GM10248 (cell line): ENCODE data around the gene CASZ1.

Experiments
- CTCF ChIA-PET: fragments of 300-600 bp; sonication (Branson Sonifier 250); formaldehyde crosslinking; extraction: SDS; loops from one replicate; lab custom pipeline; 2021; ENCODE audit warnings: antibody characterized with exemption; lab: Yijun Ruan, JAX
- POLR2A ChIA-PET: fragments of 350-650 bp; sonication (Branson Sonifier 250); formaldehyde crosslinking; extraction: SDS; loops from one replicate; lab custom pipeline; 2020; ENCODE audit warnings: antibody characterized with exemption; lab: Yijun Ruan, JAX
- DNase-seq: peaks from one replicate; pipeline ENCODE4 v3.0.0; 2012; ENCODE audit errors: extremely low spot score
- CTCF ChIP-seq: IDR thresholded peaks from 2 replicates; pipeline ENCODE4 v1.5.1; 2012; ENCODE audit warnings: mild to moderate bottlenecking, low read depth; ENCODE audit errors: extremely low read depth, missing control alignments, control extremely low read depth

CASZ1 gene

GRCh38 chr1:10693497-10694273 is 102.8 kb downstream of the CASZ1 start:
- POLR2A ChIA-PET: interaction anchor here (0.6 kb wide), 1 partner anchor 1646 kb away, joined by 11 read pairs; no protein-coding TSS in a partner anchor
- TF ChIP-seq CTCF: no peak
- CTCF ChIA-PET: interaction anchor here (0.9 to 2.4 kb wide), 3 partner anchors 10 to 185 kb away, joined by 5 to 11 read pairs (median 6); no protein-coding TSS in a partner anchor
- peak; percentile 71 for DNase-seq

DNA sequence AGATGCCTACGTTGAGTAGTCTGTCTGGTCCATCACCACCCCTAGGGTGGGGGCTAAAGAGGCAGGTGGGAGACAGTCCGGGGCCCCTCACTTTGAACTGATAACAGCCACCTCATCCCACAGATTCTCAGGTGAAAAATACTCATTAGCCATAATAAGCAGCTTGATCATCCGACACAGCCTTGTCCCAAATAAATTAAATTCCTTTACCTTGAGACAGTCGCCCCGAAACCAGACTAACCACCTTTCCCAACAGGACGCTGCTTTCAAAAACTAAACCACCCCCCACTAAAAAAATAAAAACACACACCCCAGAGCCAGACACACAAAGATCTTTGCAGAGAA is 103.3 kb downstream of the CASZ1 start:
- DNase-seq: no peak
- ChIA-PET CTCF (interaction anchor here (0.9 to 2.4 kb wide), 6 partner anchors 10 to 187 kb away, joined by 3 to 11 read pairs (median 4); no protein-coding TSS in a partner anchor), POLR2A (interaction anchor here (0.6 kb wide), 1 partner anchor 1647 kb away, joined by 11 read pairs; no protein-coding TSS in a partner anchor)
- TF ChIP-seq CTCF: no peak

GRCh38 chr1:10692401-10693021 is 103.9 kb downstream of the CASZ1 start:
- ChIA-PET POLR2A (no interaction called here), CTCF (interaction anchor here (0.9 to 2.4 kb wide), 10 partner anchors 9 to 218 kb away, joined by 3 to 11 read pairs (median 4); no protein-coding TSS in a partner anchor)
- peak; percentile 38 for TF ChIP-seq CTCF
- DNase-seq: peak; percentile 81

GRCh38 chr1:10691740-10692125 is 104.7 kb downstream of the CASZ1 start:
- POLR2A ChIA-PET: no interaction called here
- no peak for TF ChIP-seq CTCF
- CTCF ChIA-PET: interaction anchor here (0.6 to 2.4 kb wide), 11 partner anchors 9 to 525 kb away, joined by 3 to 11 read pairs (median 4); no protein-coding TSS in a partner anchor
- no peak for DNase-seq

- DNase-seq: no peak
- CTCF ChIA-PET: interaction anchor here (0.6 to 2.4 kb wide), 10 partner anchors 8 to 249 kb away, joined by 3 to 11 read pairs (median 4); no protein-coding TSS in a partner anchor
Measured at GRCh38 chr1:10691075-10691739, 105.2 kb downstream of the CASZ1 start.

More at GRCh38 chr1:10691075-10691739, 105.2 kb downstream of the CASZ1 start:
- POLR2A ChIA-PET: no interaction called here
- no peak for TF ChIP-seq CTCF
